Right forelimb (tissue), 1 donor: ENCODE results near the gene KCNA4.
A peak's percentile ranks its signal among the peaks of the same experiment; 100 is the strongest.
"Not testable (repeated sequence)": the region's sequence is repeated elsewhere in the genome, so short reads cannot be mapped to it uniquely, and the experiment has no call there.

Source experiments
- DNase-seq: peaks from one replicate; pipeline ENCODE4 v3.0.0-alpha.2; 2018

KCNA4 gene

DNA sequence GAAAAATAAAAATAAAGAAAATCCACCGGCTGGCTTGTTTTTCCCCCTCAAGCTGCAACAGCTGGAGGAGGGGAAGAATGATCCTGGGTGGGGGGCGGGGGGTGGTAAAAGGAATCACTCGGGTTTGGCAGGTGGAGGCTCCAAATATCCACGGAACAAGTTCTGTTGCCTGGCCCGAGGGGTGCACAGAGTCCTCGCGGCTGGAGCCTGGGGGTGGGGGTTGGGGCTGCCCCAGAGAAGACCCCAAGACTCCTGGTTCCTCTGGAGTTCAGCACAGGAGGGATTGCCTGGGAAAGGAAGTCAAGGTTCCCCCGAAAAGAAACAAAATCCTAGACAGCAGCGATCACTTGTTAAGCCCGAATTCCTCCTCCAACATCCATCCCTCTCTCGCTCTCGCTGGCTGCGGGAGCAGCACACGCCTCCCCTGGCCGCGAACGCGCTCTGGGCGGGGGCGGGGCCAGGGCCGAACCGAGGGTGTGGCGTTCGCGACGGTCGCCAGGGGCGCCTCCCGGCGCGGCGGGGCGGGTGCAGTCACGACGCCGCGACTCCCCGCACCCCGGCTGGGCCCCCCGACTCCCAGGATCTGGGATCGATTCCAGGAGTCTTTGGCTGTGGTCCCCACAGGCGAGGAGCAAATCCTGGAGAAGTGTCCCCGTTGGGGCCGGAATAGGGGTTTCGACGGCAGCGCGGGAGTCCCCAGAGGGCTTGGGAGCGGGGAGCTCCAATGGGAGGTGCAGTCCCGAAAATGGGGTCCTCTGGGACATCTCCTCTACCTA is at the start of gene KCNA4:
Gene KCNA4 (minus strand): TSS at position 443 of the 776 bp plus-strand sequence. CDS start 4,352 bp downstream, outside the sequence.
- DNase-seq, result peak; percentile 78

DNA sequence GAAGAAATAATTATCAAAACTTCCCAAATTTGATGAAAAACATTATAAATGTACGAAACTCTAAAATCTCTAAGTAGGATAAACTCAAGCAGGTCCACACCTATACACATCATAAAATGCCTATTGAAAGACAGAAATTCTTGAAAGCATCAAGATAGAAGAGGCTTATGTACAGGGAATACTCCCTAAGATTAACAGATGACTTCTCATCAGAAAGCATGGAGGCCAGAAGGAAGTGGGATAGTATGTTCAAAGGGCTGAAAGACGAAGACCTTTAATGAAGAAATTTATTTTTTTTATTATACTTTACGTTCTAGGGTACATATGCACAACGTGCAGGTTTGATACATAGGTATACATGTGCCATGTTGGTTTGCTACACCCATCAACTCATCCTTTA is 45.3 kb upstream of the KCNA4 start:
- DNase-seq, result no peak

DNA sequence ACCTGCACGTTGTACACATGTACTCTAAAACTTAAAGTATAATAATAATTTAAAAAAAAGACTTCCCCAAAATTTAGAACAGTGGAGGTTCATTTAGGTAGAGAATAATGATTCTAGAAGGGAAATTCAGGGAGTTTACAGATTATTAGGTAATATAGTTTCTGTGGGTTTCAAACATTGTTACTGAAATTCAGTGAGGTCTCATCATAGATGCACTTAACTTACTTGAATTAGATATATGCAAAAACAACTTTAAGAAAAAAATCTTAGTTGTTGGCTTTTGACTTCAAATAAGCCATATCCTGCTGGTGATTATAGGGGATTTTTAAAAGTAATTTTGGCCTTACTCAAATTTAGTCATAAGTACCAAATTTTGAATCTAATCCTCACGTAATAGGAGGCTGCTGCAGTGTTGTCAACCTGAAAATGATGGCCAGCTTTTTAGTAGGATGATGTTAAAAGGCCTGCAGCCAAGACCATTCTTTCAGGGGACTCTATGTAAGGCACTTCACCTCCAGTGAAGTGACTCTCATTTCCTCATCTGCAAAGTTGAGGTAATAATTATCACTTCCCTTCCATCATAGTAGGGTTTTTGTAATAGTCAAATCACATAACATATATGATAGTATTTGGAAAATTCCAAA is 42.5 kb upstream of the KCNA4 start:
- no peak for DNase-seq

DNA sequence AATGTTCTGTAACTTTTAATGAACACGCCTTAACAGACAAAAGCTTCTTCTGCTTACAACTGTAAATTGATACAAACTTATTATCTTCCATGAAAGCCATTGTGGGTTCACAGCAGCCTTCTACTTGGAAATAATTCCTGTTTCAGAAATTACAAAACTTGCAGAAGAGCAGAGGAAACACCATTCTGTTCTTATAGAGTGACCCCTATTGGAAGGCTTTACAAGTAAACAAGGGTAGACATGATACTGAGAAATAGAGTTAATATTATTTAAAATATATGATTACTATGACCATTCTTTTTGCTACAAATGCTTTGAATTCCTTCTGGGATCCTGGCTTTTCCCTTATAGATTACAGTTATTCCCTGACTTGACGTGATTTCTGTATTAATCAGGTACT is 32.4 kb upstream of the KCNA4 start:
- no peak for DNase-seq

DNA sequence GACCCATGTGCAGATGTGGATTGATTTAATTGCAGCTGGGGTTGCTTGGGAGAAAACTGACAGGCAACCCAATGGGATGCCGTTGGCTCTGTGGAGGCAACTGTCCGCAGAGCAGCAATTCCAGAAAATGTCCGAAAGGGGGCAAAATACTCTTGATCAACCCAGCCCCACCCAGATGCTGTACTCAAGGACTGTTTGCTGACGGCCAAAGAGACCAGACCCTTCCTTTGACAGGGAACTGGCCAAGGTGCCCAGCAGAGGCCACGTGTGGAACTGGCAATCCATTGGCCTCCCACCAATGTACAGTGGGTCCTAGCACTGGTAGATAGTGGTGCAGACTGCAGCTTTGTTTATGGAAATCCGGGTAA is 29.7 kb upstream of the KCNA4 start:
- DNase-seq, result no peak

DNA sequence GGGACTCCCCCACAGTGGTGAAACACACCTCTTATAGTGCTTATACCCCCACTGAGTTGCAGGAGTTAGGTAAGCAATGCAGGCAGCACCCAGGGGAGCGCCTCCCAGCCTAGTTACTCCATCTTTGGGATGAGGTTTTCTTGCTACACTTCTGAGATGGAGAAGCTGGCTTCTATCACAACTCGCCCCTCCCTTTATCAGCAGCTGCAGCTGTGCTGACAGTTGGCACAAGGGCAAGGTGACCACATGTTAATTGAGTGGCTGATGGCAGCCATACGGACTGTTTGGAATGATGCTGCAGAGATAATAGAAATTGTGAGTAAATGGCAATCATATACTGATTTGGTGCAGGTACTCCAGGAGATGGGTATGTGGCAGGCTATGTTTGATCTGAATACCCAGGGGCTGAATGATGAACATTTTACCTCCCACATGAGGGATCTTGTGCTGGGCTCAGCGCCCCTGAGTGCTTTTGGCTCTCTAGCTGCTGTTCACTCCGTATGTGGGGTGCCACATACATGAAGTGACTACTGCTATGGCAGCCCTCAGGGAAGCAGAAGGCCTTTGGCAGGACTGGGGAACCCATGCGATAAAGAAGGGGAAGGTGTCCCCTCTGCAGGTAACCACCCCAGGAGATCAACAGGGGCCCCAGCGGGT is 29.2 kb upstream of the KCNA4 start:
- DNase-seq, result peak; percentile 49

DNA sequence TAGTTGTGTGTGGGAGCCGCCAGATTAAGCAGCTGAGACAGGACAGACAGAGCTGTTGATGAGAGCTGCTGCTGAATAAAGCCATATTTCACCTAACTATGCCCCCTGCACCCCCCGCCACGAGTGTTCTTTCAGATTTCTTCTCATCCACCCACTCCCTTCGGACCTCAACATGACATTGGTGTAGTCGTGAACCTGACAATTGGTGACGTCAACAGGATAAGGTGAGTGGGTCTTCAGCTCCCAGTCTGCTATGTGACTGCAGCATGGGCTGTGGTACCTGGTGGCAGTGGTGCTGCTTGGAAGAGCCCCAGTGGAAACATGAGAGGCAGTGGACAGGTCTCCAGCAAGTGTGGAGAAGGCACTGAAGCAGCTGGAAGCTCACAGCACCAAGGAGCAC is 28.3 kb upstream of the KCNA4 start:
- DNase-seq, result no peak

DNA sequence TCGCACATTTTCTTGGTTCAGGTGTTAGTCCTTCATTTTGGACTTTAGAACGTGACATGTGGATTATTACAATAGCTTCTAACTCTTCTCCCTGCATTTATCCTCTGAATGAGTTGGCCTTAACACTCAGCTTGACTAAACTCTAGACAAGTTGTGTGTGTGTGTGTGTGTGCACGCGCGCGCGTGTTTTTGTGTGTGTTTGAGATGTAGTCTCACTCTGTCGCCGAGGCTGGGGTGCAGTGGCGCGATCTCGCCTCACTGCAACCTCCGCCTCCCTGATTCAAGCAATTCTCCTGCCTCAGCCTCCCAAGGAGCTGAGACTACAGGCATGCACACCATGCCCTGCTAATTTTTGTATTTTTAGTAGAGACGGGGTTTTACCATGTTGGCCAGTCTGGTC is 24.3 kb upstream of the KCNA4 start:
- DNase-seq, result no peak

DNA sequence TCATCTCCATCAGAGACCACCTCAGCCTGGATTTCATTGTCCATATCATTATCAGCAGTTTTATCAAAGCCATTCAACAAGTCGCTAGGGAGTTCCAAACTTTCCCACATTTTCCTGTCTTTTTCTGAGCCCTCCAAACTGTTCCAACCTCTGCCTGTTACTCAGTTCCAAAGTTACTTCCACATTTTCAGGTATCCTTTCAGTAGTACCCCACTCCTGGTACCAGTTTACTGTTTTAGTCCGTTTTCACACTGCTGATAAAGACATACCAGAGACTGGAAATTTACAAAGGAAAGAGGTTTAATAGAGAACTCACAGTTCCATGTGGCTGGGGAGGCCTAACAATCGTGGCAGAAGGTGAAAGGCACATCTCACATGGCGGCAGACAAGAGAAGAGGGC is 17.9 kb upstream of the KCNA4 start:
- DNase-seq, result not testable (repeated sequence)

DNA sequence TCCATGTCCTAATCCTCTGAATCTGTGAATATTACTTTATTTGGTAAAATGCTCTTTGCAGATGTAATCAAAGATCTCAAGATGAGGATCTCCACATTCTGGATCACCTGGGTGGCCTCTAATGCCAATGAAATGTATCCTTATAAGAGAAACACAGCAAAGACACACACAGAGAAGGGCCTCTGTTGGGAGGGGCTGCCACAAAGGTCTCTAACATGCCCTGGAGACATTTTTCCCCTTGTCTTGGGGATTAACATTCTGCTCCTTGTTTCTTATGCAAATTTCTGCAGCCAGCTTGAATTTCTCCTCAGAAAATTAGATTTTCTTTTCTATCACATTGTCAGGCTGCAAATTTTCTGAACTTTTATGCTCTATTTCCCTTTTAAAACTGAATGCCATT is 17.3 kb upstream of the KCNA4 start:
- not testable (repeated sequence) for DNase-seq

DNA sequence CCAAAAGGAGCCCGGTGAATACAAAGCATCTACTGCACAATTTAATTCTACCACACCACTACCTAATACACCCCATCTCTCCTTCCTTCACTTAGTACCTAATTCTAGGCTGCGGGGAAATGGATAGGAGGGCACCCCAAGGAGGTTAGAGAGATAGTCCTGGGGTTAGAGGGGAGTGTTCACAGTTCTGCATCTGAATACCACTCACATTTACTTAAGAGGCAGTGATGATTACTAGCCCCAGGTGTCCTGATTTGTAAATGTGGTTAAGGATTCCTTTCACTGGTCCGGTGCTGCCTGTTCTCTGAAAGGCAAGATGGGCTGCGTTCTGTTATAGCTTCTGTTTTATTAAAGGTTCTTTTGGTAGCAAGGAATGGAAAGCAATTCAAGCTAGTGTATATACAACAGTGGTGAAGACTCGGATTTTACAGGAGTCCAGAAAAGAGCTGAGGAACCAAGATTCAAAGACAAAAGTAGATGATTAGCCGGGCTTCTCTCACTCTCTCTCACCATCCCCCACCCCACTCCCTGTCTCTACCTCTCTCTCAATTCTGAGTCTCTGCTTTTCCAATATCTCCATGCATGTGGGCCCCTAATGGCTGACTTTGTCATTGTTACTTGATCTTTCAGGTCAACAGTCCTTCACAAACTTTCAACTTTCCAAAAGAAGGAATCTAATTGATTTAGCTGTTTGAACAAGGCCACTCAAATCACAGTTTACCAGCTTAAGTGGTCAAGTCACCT is 8.7 kb upstream of the KCNA4 start:
- no peak for DNase-seq

DNA sequence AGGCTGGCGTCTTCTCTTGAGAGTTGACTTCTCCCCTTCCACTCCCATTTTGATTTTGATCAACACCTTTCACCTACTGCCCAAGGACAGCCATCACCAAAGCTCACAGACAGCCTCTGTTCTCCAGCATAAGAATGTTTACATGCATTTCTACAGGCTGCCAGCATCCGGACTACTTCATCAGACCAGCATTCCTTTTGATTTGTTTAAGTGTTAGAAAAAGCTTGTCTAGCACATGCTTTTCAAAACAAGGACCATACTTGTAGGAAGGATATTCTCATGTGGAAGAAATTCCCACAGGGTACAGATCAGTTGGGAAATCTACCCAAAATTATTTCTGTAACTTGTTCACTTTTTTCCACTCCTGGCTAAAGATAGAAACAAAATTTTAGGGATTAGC is 6.2 kb upstream of the KCNA4 start:
- no peak for DNase-seq

DNA sequence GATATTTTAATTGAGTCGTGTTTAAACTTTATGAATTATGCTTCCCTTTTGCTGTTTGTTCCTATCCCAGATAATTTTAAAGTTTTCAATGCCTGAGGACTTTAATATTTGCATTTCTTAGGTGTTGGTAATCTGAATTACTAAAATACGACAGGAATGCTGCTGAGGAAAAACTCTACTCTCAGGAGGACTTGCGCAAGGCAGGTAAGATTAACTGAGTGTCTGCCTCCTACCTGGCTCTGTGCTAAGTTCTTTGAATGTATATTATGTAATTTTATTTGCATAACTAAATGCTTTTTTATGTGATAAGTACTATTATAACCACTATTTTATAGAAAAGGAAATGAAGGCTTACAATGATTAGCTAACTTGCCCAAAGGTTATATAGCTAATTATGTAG is 2.7 kb upstream of the KCNA4 start:
- DNase-seq, result no peak

DNA sequence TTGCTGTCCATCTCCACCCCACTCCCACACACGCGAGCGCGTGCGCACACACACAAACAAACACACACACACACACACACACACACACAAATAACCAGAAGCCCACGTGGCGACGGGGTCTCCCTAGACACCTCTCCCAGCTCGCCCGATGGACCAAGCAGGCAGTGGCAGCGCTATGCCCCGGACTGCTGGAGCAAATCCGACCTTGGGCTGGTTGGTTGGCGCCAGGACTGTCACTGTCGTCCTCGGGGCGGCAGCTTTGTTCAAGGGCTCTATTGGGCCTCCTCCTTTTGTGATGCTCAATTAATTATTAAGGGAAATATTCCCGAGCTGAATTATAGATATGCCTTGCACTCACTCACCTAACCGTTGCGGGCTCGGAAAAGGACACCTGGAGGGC is 1.7 kb upstream of the KCNA4 start:
- DNase-seq, result no peak

DNA sequence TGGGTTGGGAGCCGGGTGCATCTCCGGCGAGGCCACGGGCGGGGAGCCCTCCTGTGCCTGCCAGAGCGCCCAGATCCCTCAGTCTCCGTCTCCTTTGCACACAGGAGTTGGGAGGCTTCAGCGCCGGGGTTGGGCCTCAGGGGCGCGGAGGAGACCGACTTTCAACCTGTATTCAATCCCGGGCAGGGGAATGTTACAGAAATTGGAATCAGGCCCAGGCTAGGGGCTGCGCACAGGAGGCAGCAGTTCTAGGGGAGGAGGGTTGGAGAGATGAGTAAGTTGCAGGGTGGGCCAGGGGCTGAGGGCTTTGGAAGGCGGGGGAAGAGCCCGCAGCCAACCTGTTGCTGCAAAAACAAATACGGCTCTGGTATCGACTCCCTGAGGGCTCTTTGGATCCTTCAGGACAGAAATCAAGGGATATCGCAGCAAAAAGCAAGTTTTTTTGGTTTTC is 640 bp upstream of the KCNA4 start:
- peak; percentile 49 for DNase-seq

DNA sequence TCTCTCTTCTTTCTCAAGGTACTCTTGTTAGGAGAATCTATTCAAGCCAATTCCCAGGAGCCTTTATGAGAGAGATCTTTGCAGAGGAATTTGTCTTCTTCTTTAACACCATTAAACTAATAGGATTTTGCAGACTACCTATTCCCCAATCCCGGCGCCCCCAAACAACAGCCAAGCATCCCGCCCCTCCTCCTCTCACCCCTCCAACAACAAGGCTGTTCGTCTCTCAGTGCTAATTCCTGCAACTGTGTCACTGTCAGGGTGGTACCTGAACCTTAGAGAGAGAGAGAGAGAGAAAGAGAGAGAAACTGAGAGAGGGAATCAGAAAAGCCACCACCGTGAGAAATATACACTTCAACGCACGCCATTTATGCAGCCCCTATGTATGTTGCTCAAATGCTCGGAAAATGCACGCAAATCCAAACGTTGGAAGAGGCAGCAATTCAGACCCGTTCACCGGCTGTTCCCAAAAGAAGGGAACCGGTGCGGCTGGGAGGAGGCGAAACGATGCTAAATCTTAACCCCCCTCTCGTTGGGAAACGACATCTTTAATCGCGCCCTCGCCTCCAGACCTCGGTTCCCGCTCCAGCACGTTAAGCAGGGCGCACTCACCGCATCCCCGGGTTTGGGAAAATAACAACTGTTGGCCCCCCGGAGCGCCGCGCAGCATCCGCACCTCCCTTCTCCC is 961 bp downstream of the KCNA4 start:
- no peak for DNase-seq

DNA sequence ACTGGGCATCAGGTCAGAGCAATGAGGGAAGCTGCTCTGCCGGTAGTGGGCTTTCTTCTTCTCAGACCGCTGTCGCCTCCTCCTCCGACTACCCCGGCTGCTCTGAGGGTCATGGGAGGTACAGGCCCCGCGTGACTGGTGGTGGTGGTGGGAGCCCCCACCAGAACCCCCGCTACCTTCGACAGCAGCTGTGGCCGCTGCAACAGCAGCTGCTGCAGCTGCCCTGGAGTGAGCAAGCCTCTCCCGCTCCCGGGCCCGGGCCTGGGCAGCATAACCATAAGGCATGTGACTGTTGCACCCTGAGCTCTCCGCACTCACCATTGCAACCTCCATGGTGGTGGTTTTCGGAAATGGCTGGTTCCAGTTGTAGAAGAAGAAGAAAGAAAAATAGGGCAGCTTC is 4.5 kb downstream of the KCNA4 start:
- no peak for DNase-seq

DNA sequence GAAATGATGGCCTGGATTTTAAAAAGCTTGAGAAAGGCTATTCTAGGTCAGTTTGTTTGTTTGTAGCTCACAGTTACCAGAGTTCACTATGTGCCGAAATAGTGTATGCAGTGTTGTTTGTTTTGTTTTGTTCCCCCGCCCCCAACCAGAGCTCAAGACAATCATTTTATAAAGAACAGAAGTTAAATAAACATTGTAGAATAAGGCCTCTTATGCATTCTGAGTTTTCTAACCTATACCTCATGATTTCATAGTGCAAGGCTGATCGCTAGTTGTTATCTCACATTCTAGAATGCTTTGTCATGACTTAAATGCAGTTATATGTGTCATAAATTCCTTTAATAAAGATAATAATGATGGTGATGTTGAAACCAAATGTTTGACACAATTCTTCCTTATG is 7.8 kb downstream of the KCNA4 start:
- DNase-seq, result no peak

DNA sequence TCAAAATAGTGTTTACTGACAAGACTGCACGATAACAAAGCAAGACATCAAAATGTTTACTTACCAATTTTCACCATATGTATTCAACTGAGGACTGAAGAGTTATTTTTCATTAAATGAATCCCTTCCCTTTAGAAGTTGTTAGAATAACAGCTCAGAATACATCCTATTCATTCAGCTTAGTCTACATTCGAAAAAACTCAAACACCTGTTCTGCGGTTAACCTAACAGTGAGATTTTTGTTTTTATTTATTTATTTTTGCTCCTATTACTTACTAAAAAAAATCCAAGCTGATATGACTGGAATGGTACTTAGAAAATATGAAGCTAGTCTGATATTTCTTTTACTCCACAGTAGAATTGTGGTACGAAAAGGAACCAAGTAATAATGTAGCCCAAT is 10.0 kb downstream of the KCNA4 start:
- DNase-seq, result no peak

DNA sequence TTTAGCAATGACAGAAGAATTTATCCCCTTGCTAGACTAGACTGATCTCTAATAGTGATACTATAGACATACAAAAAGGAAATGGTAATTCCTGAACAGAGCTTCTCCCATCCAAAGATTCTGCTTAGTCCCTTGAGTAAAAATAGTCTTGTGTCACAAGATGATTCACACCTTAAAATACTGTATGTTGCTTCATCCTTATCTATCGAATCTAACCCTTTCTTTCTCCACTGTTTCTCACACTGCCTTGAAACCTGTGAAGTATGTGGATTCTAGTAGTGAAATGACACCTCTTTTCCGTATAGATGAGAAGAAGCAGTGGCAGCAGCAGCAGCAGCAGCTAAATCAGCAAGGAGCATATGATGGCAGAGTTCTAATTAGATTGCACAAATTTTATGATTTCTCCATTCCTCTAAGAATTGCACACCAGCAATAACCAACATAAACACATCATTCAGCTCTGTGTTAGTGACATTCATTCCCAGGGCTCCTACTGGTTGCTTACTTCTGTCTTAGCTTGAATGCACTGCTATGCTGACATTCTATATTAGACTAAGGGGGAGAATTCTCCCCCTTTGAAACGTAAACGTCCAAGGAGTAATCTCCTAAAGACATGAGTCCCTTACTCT is 14.6 kb downstream of the KCNA4 start:
- no peak for DNase-seq

DNA sequence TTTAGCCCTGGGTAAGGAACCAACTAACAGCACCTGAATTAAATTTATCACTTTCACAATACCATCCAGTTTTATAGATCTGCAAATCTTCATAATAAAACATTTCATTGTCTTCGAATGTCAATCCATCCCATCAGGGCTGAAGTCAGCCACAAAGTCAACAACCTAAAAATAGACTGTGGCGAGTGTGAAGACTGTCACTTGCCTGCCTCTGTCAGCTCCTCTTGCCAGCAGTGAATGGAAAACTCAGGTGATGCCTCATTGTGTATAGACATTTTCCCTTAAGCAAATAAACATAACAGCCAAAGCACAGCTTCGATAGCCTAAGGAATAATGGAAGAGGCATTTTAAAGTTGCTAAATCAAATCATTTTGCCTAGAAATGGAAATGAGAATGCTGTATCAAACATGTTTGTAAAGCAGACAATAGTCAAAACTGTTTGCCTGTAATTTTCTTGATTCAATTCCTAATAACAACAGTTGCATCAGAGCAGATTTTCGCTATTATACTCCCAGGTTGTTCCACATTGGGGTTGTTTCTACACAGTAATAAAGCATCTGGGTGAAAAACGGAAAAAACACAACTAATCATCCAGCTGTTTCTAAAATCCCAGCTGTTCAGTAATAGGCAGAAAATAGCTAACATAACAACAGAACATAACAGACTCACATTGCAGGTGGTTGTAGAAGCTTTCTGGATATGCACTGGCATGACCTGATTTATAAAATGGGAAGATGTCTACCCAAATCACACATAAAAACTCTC is 15.7 kb downstream of the KCNA4 start:
- DNase-seq, result no peak

DNA sequence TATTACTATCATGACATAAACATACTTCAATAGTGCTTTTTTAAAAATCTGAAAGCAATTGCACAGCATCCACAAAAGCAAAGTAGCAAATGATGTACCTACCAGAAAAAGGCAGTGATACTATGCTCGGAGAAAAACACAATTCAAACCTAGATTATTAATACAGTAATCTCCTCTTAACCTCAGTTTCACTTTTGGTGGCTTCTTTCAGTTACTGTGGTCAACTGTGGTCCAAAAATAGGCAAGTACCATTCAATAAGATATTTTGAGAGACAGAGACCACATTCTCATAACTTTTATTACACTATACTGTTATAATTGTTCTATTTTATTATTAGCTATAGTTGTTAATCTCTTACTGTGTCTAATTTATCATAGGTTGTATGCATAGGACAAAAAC is 20.8 kb downstream of the KCNA4 start:
- DNase-seq, result no peak
